ENCODE data around the gene POLR2F.

POLR2F gene

GRCh38 chr22:37982938-37983859, 29.7 kb downstream of the POLR2F start:
- DNase-seq, result no peak
- Histone ChIP-seq H3K36me3 (peaks cover 0 to 40% (median 3%) of the 10 kb centered on the region in 3 donors), H3K27me3 (no peaks in the 10 kb centered on the region), H3K9me3 (no peaks in the 10 kb centered on the region), H3K4me1 (peaks cover 0 to 3% (median 0%) of the 10 kb centered on the region in 4 donors), H3K4me3 (no peak overlapping the region), H3K27ac (no peak overlapping the region)
- no peak for TF ChIP-seq CTCF (IDR thresholded peaks at IDR 0.05)
- intact Hi-C loops (cut with DNase I; ENCODE audit: low total_unique reads), result no loop called here

DNA sequence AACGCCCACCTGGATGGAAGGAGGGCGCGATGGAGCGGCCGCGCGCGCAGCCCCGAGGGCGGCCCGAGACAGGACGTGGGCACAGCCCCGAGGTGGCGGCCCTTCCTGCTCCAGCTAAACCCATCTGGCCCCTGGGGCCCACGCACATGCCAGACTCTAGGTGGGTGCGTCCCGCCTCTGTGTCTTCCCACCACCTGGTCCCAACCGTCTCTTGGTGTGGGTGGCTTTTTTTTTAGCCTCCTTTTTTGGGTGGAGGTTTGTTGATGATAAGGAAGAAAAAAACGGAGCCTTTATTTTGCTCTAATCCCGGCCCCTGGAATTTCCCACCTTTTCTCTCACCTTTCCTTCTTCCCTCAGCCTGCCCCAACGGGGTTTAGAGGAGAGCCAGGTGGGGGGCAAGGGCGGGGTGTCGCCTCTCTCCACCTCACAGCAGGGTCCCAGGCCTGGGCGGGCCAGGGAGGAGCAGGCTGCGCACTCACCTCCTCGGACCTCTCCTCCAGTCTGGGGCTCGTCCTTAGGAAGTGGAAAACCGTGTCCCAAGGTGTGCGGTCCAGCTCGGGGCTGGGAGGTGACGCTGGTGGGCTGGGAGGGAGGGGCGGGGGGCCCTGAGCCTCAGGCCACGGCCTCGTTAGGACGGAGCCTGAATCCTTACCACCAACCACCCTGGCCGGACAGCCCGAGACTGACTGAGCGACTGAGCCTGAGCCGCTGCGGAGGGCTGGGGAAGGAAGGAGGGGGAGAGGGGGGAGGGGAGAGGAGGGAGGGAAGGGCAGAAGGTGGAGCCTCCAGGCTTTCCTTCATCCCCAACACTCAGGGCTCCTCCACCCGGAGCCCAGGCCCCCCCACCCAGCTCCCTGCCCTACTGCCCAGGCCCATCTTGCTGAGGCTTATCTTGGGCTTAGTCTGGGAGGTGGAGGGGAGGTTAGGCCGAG, 30.6 kb downstream of the POLR2F start, which contains the start of gene SOX10:
Gene SOX10 (minus strand): TSS at position 696 of the 932 bp plus-strand sequence. CDS start 771 bp downstream, outside the sequence.
- H3K27me3 ChIP-seq, result no peaks in the 10 kb centered on the region
- H3K9me3 ChIP-seq, result no peaks in the 10 kb centered on the region
- H3K4me3 ChIP-seq, result no peak within 1 kb of the TSS
- TF ChIP-seq CTCF (IDR thresholded peaks at IDR 0.05), result no peak
- no peak within 1 kb of the TSS for H3K27ac ChIP-seq
- H3K36me3 ChIP-seq, result peaks cover 0 to 30% (median 3%) of the 10 kb centered on the region in 3 donors
- DNase-seq, result no peak
- H3K4me1 ChIP-seq, result peaks cover 0 to 2% (median 0%) of the 10 kb centered on the region in 4 donors
- intact Hi-C loops (cut with DNase I; ENCODE audit: low total_unique reads), result no loop called here

GRCh38 chr22:37985050-37985585, 31.6 kb downstream of the POLR2F start:
- H3K4me3 ChIP-seq, result no peak overlapping the region
- no peak overlapping the region for H3K27ac ChIP-seq
- TF ChIP-seq CTCF (IDR thresholded peaks at IDR 0.05), result no peak
- intact Hi-C loops (cut with DNase I; ENCODE audit: low total_unique reads), result no loop called here
- no peaks in the 10 kb centered on the region for H3K9me3 ChIP-seq
- no peaks in the 10 kb centered on the region for H3K27me3 ChIP-seq
- peaks cover 0 to 21% (median 3%) of the 10 kb centered on the region in 3 donors for H3K36me3 ChIP-seq
- DNase-seq, result no peak
- H3K4me1 ChIP-seq, result no peaks in the 10 kb centered on the region

DNA sequence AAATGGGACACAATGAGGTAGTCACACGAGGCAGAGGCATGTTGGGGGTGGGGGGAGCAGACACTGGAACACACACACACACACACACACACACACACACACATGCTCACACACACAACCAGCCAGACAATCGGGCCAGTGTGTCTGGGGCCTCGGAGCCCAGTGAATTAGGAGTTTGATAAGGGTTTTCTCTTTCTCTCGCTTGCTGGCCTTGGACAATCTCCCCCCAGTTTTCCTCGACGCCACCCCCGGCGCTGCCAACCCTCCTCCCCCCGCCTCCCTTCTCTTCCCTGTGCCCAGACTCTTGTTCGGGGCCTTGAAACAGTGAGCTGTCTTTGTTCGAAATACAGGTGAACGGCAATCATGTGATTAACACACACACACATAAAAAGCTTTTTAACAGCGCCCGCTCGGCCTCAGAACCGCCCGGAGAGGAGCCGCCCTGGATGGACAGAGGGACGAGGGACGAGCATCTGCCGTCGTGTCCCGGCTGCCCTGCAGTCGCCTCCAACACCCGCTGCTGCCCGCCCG, 32.3 kb downstream of the POLR2F start:
- no peak overlapping the region for H3K27ac ChIP-seq
- peaks cover 0 to 20% (median 3%) of the 10 kb centered on the region in 3 donors for H3K36me3 ChIP-seq
- H3K27me3 ChIP-seq, result no peaks in the 10 kb centered on the region
- intact Hi-C loops (cut with DNase I; ENCODE audit: low total_unique reads), result no loop called here
- TF ChIP-seq CTCF (IDR thresholded peaks at IDR 0.05), result no peak
- no peaks in the 10 kb centered on the region for H3K4me1 ChIP-seq
- no peak overlapping the region for H3K4me3 ChIP-seq
- no peak for DNase-seq
- no peaks in the 10 kb centered on the region for H3K9me3 ChIP-seq

DNA sequence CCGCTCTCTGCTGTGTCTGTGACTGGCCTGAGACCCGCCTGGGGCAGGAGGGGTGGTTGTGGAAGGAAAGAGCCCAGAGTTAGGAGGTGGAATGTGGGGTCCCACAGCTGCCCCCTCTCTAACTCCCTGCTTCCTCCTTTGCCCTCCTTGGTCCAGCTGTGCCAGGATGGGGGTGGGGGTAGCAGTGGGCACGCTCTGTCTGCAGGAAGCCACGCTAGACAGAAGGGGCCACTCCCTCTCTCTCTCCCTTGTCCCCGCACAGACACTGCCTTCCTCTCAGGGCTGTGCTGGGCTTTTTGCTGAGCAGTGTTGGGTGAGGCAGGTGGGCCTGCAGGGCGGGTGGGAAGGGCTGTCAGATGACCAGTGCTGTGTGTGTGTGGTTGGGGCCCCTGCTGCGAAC, 32.9 kb downstream of the POLR2F start:
- H3K9me3 ChIP-seq, result no peaks in the 10 kb centered on the region
- intact Hi-C loops (cut with DNase I; ENCODE audit: low total_unique reads), result no loop called here
- DNase-seq, result no peak
- peaks cover 0 to 20% (median 3%) of the 10 kb centered on the region in 3 donors for H3K36me3 ChIP-seq
- H3K4me1 ChIP-seq, result no peaks in the 10 kb centered on the region
- H3K4me3 ChIP-seq, result no peak overlapping the region
- no peaks in the 10 kb centered on the region for H3K27me3 ChIP-seq
- H3K27ac ChIP-seq, result no peak overlapping the region
- TF ChIP-seq CTCF (IDR thresholded peaks at IDR 0.05), result no peak

Data from tibial artery (tissue), 4 donors.